ENCODE results near the gene TRAF1.

TRAF1 gene

DNA sequence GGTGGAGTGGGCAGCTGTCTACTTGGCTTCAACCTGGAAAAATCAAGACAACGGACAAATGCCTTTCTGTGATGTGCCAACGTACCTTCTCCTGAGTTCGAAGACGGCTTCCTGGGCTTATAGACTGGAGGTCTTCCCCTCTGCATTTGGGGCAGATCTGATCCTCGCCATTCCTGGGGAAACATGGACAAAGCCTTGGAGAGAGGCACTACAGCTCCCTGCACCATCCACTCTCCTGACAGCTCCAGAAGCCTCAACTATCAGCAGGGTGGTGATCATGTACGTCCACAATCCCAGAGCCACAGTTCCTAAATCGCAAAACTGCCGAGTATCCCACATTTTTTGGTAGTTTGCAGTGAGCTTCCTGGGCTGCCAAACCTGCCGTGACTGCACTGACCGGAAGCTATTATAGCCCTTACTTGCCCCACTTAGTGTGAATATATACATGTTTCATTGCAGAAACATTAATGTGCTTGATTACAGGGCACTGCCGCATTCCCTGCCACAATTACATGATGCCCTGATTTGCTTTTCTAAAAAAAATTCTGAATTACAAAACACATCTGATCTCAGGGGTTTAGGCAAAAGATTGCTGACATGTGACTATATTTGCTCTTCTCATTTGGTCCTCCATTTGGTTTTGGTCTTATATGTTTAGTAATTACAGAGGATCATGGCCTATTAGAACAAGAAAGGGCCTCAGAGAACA, 2.8 kb downstream of the TRAF1 start:
- no peak for DNase-seq (ENCODE audit: low read depth)

DNA sequence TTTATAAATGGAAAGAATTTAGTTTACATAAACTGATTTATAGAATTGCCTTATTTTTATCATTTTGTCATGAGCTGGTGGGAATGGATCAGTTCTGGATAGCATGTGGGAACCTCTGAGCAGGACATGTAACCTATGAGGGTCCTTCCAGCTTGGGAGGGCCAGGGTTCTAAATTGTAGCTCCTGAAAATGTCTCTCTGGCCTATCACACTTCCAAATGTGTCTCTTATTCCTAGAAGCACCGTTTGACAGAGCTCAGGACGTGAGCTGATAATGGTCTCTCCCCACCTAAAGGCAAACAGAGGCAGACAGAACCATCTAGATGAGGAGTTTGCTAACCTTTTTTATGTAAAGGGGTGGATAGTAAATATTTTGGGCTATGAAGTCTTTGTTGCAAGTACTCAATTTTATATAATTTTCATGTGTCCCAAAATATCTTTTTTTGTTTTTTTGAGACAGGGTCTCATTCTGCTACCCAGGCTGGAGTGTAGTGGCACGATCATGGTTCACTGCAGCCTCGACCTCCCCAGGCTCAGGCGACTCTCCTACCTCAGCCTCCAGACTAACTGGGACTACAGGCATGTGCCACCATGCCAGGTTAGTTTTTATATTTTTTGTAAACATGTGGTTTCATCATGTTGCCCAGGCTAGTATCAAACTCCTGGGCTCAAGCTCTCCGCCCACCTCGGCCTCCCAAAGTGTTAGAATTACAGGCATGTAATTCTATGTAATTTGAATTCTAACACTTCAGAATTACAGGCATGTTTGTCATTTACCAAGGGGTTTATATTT, 4.0 kb downstream of the TRAF1 start:
- DNase-seq (ENCODE audit: low read depth): no peak

DNA sequence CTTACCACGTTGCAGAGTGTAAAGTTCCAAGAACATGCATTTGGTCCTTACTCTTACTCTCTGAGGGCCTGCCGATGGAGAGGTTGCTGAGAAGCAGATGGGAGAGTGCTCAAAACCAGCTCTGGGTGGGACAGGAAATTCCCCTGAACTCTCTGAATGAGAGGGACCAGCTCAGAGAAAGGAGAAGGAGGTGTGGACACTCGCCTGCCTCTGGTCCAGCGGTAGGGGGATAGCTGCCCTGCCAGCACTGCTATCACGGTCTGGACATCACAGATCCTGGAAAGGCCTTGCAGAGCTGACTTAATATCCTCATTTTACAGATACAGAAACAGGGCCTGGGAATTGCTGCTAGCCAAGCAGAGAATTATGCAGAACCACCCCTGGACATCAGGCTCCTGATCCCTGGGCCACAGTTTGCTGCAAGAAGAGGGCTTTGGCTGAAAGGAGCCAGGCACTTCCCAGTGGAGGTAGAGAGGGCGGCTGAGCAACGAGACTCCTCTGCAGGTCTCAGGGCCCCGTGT, 4.9 kb downstream of the TRAF1 start:
- no peak for DNase-seq (ENCODE audit: low read depth)

DNA sequence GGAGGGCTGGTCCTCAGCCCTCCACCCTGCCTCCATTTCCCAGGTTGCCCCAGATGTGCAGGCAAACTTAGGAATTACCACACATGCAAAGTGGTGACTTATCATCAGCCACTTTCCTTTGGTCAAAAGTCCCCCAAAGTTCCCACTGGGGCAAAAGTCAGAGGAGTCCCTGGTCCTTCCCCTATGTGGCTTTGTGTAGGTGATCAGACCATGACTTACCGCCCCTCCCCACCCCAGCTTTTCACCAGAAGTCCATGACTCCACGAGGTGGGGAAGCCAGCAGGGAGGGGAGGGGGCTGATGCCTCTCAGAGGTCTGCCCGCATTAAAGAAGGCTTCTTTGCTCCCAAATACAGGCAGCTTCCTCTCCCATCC, 5.8 kb downstream of the TRAF1 start:
- no peak for DNase-seq (ENCODE audit: low read depth)

DNA sequence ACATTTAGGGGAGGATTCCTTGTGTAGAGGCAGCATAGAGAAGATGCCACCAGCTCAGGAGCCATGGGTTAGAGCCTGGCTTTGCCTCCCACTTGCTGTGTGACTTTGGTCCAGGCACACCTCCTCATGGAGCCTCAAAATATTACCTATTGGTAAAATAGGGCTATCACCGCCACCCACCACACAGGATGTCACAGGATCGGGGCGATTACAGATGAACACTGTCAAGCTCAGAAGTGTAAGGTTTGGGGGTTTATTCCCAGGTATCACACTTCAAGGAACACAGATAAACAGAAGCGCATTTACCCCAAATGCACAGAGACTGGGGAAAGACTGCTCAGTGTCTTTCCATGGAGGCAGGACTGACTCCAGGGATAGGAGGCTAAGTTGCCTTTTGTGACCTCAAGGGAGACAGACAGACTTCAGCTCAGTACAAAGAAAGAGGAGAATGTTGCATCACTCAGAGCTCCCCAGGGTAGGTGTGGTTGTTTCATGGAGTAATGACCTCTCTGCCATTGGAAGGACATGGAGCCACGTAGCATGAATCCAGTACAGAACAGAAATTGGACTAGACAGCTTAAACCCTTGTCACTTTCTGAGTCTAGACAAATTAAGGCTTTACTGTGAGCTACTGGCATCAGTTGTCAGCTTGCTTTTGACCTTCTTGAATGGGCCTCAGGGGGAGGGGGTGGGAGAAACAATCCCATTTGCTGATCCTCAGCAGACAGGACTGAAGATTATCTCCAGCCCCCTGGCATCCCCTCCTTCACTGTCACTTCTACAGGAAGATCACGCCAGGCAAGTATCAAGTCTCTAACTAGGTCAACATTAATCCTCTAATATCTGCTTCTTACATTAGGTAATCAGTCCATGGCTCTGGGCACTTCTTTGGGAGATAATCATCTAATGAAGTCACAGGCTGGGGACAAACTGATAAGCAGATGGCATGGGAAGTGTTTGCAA, 6.5 kb downstream of the TRAF1 start:
- DNase-seq (ENCODE audit: low read depth): no peak

DNA sequence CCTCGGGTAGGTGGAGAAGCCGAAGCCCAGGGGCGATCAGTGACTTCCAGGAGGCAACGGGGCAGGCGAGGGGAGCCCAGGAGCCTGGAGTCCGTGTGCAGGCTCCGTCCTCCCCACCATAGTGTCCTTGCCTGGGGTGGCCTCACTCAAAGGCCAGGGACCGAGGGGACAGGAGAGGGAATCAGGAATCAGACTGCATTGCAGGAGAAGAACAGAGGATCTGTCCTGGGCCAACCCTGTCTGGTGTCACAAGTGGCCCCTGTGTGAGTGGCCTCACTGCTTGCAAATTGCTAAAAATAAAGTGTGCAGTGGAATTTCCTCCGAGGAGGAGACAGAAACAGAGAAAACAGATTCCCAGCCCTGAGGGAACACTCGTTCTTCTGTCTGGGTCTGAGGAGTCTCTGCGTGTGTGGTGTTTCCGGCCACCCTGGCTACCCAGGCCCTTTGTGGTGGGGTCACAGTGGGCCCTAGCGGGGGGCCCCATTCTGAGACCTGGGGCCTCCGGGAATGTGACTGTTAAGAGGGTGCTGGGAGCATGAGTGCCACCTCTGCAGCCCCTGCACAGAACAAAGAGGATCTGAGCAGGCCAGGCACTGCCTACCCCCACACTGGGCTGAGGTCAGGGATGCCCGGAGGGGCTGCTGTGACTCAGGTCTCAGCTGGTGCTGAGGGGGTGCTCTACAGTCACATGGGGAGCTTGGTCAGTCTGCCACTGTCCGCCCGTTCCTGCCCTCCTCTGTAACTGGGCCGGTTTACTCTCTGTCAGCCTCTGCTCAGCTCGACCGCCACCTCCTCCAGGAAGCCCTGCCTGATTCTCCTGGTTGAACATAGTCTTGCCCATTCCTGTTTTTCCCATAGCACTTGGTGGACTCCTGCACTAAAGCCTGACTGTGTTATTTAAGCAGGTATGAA, 7.4 kb downstream of the TRAF1 start:
- no peak for DNase-seq (ENCODE audit: low read depth)

DNA sequence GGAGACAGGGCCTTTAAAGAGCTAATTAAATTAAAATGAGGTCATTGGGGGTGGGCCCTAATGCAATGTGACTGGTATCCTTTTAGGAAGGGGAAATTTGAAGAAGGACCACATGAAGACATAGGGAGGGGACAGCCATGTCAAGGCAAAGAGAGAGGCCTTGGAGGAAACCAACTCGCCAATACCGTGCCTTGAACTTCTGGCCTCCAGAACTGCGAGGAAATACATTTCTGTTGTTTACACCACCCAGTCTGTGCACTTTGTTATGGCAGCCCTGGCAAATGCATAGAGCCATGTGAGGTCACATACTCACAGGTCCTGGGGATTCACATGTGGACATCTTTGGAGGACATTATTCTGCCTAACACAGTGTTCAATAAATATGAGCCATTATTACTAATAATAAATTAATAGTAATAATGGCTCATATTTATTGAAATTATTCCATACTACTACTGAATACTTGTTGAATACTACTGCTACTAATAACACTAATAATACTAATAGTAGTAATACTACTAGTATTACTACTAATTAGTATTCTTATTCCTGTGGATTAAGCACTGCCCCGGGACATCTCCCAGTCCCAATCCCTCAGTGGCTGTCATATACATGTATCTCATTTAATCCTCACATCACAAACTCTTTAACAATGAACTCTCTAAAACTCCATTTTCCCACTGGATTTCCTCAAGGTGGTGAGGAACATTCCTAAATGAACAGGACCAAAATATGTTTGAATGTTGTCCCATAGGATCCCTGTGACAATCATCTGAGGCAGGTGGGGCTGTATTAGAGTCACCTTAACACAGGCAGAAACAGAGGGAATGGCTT, 8.4 kb downstream of the TRAF1 start:
- no peak for DNase-seq (ENCODE audit: low read depth)

DNA sequence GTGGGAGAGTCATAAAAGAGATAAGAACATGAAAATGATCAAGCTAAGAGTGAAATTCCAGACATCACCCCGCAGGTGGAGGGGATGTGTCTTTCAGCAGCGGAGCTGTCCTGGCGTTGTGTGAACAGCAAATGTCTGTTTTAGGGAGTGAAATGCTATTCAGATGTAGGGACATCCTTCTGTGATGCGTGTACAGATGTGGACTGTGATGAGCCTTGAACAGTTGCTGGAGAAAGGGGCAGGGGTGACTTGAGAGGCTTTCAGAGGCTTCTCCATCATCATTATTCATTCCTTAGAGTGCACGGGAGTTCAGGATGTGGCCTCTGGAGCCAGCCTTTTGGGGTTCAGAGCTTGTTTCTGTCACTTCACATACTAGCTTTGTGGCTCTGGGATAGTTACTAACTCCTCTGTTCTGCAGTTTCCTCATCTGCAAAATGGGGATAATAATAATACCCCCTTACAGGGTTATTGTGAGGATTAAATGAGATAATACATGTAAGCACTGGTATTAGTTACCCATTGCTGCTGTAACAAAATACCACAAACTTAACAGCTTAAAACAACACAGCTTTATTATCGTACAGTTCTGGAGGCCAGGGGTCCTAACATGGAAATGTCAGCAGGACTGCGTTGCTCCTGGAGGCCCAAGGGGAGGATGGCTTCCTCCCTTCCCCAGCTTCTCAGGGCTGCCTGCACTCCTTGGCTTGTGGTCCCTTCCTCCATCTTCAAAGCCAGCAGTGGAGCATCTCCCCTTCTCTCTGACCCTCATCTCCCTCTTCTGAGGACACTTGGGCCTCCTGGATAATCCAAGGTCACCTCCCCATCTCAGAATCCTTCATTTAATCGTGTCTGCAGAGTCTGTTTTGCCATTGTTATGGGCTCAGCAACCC, 9.4 kb downstream of the TRAF1 start:
- DNase-seq (ENCODE audit: low read depth): no peak

DNA sequence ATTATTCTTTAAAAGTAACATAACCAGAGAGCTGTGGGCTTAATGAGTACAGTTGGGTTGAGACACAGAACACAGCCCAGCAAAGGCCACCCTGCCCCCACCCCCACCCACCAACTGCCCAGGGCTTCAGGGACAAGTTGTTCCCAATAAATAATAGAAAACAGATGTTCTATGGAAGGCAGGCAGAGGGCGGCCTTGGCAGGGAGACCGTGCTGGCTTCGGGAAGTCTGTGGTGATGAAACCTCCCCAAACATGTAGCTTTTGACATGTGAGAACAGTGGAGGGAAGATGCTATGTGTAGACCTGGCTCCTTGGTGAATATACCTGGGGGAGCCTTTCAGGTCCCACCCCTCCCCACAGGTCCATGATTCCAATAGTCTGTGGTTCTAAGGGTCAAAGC, 10.0 kb downstream of the TRAF1 start:
- no peak for DNase-seq (ENCODE audit: low read depth)

DNA sequence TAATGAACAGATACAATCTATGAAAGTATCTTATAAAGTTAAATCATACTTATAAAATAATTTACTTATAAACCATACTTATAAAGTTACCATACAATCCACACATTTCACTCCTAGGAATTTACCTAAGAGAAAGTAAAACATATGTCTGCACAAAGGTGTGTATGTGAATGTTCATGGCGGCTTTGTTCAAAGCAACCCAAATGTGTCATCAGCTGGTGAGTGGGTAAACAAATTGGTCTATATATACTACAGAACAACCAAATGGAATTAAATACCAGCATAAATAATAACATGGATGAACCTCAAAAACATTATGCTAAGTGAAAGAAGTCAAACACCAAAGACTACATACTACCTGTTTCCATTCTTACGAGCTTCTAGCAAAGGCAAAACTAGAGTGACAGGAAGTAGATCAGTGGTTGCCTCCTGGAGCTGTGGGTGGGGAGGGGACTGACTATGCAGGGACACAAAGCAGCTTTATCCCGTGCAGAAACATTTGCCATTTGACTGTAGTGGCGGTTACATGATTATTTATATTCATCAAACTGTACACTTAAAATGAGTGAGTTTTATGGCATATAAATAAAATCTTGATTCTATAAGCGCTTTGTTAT, 10.6 kb downstream of the TRAF1 start:
- no peak for DNase-seq (ENCODE audit: low read depth)

DNA sequence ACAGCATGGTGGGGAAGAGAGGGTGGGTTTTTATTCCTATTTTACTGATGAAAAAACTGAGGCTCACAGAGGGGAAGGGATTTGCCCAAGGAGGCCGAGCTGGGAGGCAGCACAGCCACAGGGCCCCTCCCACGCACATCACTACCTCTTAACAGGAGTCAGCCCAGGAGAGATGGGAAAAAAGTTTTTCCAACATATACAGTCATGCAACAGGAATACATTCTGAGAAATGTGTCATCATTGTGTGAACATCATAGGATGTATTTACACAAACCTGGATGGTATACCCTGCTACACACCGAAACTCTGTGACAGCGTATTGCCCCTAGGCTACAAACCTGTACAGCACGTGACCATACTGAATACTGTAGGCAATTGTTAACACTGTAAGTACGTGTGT, 11.6 kb downstream of the TRAF1 start:
- no peak for DNase-seq (ENCODE audit: low read depth)

DNA sequence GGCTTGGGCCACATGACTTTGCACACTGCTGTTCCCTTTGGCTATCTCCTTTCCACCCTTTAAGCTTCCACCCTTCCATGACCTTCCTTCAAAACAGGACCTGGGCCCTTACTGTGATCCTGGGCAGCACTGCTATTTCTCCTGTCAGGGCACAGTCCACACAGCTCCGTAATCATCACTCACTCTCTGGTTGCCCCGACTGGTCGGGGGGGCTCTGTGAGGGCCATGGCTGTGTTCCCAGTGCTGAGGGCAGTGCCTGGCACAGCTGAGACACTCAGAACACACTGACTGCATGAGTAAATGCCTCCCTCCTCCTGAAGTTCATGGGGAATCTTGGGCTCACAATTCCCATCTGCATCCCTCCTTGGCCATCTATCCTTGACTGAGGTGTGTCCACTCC, 12.2 kb downstream of the TRAF1 start:
- DNase-seq (ENCODE audit: low read depth): no peak

DNA sequence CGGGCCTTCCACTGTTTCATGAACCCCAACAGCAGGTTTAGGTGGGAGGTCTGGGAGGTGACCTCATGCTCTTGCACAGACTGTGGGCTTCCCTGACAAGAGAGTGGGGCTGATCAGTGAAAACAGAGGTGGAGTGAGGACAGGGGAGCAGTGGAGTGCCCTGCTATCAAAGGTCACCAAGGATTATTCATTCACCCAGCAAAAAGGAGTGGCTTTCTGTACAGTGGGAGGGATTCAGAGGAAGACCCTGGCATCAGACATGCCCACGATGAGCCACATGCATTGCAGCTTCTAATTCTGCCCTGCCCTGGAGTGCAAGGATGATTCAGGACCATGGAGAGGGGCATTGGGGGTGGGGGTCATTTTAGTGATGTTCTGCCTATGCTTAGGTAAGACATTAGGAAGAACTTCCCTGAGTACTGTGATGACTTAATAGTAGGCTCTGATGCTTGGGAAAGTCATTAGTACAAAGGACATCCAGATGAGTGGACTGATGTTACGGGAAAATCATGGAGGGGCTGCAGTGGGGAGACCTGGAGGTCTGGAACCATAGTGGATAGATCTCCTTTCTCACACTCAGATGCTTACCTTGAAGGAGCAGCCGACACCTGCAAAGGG, 12.8 kb downstream of the TRAF1 start:
- no peak for DNase-seq (ENCODE audit: low read depth)

DNA sequence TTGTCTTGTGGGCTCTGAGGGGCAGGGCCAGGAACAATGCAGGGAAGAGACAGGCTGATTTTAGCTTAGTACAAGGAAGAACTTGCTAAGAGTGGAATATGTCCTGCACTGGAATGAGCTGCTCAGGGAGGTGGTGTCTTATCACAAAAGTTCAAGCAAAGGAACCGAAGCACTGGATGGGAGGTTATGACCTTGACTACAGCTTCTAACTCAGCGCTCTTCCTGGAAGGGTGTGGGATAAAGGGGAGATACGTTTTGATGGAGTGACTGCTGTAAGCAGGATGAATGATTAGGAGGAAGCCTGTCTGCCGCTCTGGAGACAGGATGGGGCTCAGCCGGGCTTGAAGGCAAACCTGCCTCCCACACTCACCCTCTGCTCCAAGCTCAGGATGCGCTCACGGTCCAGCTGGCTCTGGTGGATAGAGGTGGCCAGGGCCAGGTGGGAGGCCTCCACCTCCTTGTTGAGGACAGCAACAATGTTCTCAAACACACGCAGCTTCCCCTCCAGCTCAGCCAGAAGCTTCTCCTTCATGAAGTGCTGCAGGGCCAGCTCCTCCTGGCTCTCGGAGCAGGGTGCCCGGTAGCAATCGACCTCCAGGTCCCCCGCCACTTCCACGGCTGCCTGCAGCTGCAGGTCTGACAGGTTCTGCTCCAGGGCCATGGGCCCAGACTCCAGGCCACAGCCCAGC, 13.5 kb downstream of the TRAF1 start:
- no peak for DNase-seq (ENCODE audit: low read depth)

DNA sequence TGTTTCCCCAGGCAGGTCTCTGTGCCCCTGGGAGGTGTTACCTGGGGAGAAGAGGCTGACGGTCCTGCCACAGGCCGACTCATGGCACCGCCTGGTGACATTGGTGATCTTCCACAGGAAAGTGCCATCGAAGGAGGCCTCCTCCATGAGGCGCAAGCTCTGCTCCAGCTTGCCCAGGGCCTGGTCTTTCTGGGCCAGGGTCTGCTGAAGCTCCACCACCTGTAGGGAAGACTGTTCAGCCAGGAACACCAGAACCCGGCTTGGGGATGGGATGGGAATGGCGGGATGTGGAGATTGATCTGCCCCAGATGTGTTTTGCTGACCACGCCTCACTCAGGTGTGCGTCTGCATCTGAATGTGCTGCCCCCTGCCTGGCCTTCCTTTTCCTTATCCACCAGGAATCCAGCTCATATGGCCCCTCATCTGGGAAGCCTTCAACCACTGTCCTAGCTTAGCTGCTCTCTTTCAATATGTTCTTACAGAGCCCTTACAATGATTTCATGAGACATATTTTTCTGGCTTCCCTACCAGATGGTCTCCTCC, 15.2 kb downstream of the TRAF1 start:
- no peak for DNase-seq (ENCODE audit: low read depth)

DNA sequence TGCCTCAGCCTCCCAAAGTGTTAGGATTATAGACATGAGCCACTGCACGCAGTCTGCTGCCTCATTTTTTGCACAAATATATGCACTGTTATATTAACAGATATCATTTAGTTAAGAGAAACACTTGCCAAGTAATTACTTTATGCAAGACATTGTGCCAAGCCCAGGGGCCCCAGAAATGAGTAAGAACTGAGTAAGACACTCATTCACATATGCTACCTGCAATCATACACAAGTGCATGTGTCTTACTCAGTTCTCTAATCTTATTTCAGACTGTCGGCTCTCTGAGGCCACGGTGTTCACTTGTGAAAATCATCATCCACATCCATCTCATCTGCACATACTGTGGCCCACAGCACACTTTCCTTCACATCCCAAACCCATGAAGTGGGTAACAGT, 16.0 kb downstream of the TRAF1 start:
- no peak for DNase-seq (ENCODE audit: low read depth)

DNA sequence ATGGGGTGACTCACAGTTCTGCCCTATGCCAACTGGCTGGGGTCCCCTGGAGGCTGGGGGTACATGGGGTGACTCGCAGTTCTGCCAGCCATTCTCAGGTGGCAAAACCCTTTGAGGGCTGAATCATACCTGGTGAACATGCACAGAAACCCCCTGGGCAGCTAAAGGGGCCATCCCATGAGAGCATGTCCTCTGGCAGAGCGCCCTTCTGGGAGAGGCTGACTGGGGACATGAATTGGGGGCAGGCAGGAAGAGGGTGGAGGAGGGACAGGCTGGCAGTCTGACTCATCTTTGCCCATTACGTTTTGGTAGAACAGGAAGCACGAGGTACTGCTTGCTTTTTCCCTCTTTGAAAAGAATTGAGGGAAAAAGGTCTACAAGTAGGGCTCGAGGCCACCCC, 16.7 kb downstream of the TRAF1 start:
- DNase-seq (ENCODE audit: low read depth): peak; percentile 48
